Measurements from ENCODE around the gene NCAM1.

Gene NCAM1

DNA sequence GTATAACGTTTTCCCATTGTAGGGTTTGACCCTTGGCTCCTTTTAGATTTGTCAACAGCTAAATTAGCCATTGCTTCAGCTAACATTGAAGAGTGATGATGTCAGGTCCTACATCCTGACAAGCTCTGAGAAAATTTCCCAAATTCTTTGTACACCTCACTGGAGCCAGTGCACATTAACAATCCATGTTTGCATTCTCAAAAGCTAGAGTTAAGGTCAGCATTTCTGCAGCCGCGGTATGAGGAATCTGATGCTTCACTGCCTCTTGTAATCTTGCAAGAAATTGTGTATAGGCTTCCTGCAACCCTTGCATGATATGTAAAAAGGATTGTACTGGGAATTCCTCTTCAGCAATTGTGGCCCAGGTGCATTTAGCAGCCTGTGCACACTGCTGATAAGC lies 33.1 kb upstream of the NCAM1 start:
- no peak overlapping the region for H2BK15ac ChIP-seq (ENCODE audit: low read depth, poor library complexity, severe bottlenecking)
- peaks cover 0 to 23% of the 10 kb centered on the region in 2 experiments for H3K27me3 ChIP-seq (ENCODE audit: control insufficient read depth in 1 of 2, insufficient read depth in 1 of 2, low read length in 2 of 2)
- H3K4me2 ChIP-seq (ENCODE audit: low read length, poor library complexity, severe bottlenecking), result no peak overlapping the region
- H2AK5ac ChIP-seq (ENCODE audit: low read length, severe bottlenecking), result no peak overlapping the region
- no peak for DNase-seq
- no peak overlapping the region for H2BK12ac ChIP-seq (ENCODE audit: low read length in 2 of 2)
- H4K91ac ChIP-seq (ENCODE audit: low read length), result no peak overlapping the region
- no peaks in the 10 kb centered on the region for H3K79me1 ChIP-seq (replicated peaks; ENCODE audit: low read length, poor library complexity, severe bottlenecking)
- no peak overlapping the region for H3K23ac ChIP-seq (ENCODE audit: low read length in 2 of 2)
- no peaks in the 10 kb centered on the region for H3K36me3 ChIP-seq (ENCODE audit: control insufficient read depth in 1 of 2, insufficient read depth in 2 of 2, low read depth in 1 of 2, low read length in 2 of 2)
- 69% methylated on average over 3 of the region's 3 CpGs for WGBS
- no peak overlapping the region for H3K18ac ChIP-seq (ENCODE audit: low read depth in 1 of 2, low read length in 2 of 2)
- H3K9me3 ChIP-seq (ENCODE audit: control insufficient read depth, low read length), result no peaks in the 10 kb centered on the region
- H4K8ac ChIP-seq (ENCODE audit: low read length), result no peak overlapping the region
- no peak overlapping the region for H2AFZ ChIP-seq (ENCODE audit: low read depth, low read length)
- H3K27ac ChIP-seq (ENCODE audit: low read length, poor library complexity, severe bottlenecking), result no peak overlapping the region
- H2BK5ac ChIP-seq (ENCODE audit: low read depth, low read length, poor library complexity, severe bottlenecking), result no peak overlapping the region
- no peak overlapping the region for H2BK120ac ChIP-seq (ENCODE audit: low read depth, low read length)
- no peak overlapping the region for H3K4me3 ChIP-seq (ENCODE audit: insufficient read depth in 1 of 2, low read depth in 1 of 2, low read length in 2 of 2)
- no peak overlapping the region for H3K4ac ChIP-seq (ENCODE audit: low read depth in 1 of 2, low read length in 2 of 2)
- H3K14ac ChIP-seq (ENCODE audit: low read length in 2 of 2), result peak overlapping the region in 1 of 2 experiments; percentile 24
- H3K4me1 ChIP-seq (ENCODE audit: control insufficient read depth, insufficient read depth, low read depth, low read length), result no peaks in the 10 kb centered on the region
- no peak overlapping the region for H3K9ac ChIP-seq (ENCODE audit: low read length)

GRCh38 chr11:112929432-112929831 lies 31.8 kb upstream of the NCAM1 start:
- DNase-seq, result no peak
- Histone ChIP-seq H2BK12ac (ENCODE audit: low read length in 2 of 2) (no peak overlapping the region), H3K4me2 (ENCODE audit: low read length, poor library complexity, severe bottlenecking) (no peak overlapping the region), H3K36me3 (ENCODE audit: control insufficient read depth in 1 of 2, insufficient read depth in 2 of 2, low read depth in 1 of 2, low read length in 2 of 2) (no peaks in the 10 kb centered on the region), H2AFZ (ENCODE audit: low read depth, low read length) (no peak overlapping the region), H3K79me1 (replicated peaks; ENCODE audit: low read length, poor library complexity, severe bottlenecking) (no peaks in the 10 kb centered on the region), H2AK5ac (ENCODE audit: low read length, severe bottlenecking) (no peak overlapping the region), H3K9me3 (ENCODE audit: control insufficient read depth, low read length) (no peaks in the 10 kb centered on the region), H3K27me3 (ENCODE audit: control insufficient read depth in 1 of 2, insufficient read depth in 1 of 2, low read length in 2 of 2) (peaks cover 0 to 23% of the 10 kb centered on the region in 2 experiments), H3K27ac (ENCODE audit: low read length, poor library complexity, severe bottlenecking) (no peak overlapping the region), H3K14ac (ENCODE audit: low read length in 2 of 2) (no peak overlapping the region), H3K18ac (ENCODE audit: low read depth in 1 of 2, low read length in 2 of 2) (no peak overlapping the region), H3K9ac (ENCODE audit: low read length) (no peak overlapping the region), H3K4me1 (ENCODE audit: control insufficient read depth, insufficient read depth, low read depth, low read length) (no peaks in the 10 kb centered on the region), H2BK5ac (ENCODE audit: low read depth, low read length, poor library complexity, severe bottlenecking) (no peak overlapping the region), H2BK120ac (ENCODE audit: low read depth, low read length) (no peak overlapping the region), H3K4me3 (ENCODE audit: insufficient read depth in 1 of 2, low read depth in 1 of 2, low read length in 2 of 2) (no peak overlapping the region), H2BK15ac (ENCODE audit: low read depth, poor library complexity, severe bottlenecking) (no peak overlapping the region), H4K8ac (ENCODE audit: low read length) (no peak overlapping the region), H4K91ac (ENCODE audit: low read length) (no peak overlapping the region), H3K23ac (ENCODE audit: low read length in 2 of 2) (no peak overlapping the region), H3K4ac (ENCODE audit: low read depth in 1 of 2, low read length in 2 of 2) (no peak overlapping the region)
- WGBS, result 86% methylated on average over 4 of the region's 4 CpGs

DNA sequence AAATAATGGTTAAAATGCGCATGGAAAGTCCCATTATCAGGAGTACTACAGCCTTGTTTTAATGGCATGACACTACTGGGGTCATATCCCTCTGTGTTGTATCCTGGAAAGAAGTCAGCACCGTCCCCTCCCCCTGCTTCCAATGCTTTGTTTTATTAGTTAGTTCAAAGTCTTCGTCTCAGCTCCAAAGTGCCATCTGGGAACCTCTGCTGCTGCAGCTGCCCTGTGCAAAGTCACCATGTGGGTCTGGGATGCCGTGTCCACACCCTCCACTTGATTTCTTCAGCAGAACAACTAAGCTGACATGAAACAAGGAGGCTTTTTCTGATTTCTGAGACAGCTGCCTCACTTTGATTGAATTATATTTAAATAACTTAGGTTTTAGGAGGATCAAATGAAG lies 29.5 kb upstream of the NCAM1 start:
- H3K4me3 ChIP-seq (ENCODE audit: insufficient read depth in 1 of 2, low read depth in 1 of 2, low read length in 2 of 2), result no peak overlapping the region
- 60% methylated on average over 4 of the region's 4 CpGs for WGBS
- no peaks in the 10 kb centered on the region for H3K9me3 ChIP-seq (ENCODE audit: control insufficient read depth, low read length)
- H2BK12ac ChIP-seq (ENCODE audit: low read length in 2 of 2), result no peak overlapping the region
- H4K8ac ChIP-seq (ENCODE audit: low read length), result no peak overlapping the region
- H2AFZ ChIP-seq (ENCODE audit: low read depth, low read length), result no peak overlapping the region
- no peak overlapping the region for H3K4me2 ChIP-seq (ENCODE audit: low read length, poor library complexity, severe bottlenecking)
- no peak for DNase-seq
- H3K18ac ChIP-seq (ENCODE audit: low read depth in 1 of 2, low read length in 2 of 2), result no peak overlapping the region
- no peak overlapping the region for H3K27ac ChIP-seq (ENCODE audit: low read length, poor library complexity, severe bottlenecking)
- H2BK5ac ChIP-seq (ENCODE audit: low read depth, low read length, poor library complexity, severe bottlenecking), result no peak overlapping the region
- H3K23ac ChIP-seq (ENCODE audit: low read length in 2 of 2), result no peak overlapping the region
- no peak overlapping the region for H2BK120ac ChIP-seq (ENCODE audit: low read depth, low read length)
- H3K27me3 ChIP-seq (ENCODE audit: control insufficient read depth in 1 of 2, insufficient read depth in 1 of 2, low read length in 2 of 2), result peaks cover 0 to 35% of the 10 kb centered on the region in 2 experiments
- no peak overlapping the region for H3K4ac ChIP-seq (ENCODE audit: low read depth in 1 of 2, low read length in 2 of 2)
- H3K79me1 ChIP-seq (replicated peaks; ENCODE audit: low read length, poor library complexity, severe bottlenecking), result no peaks in the 10 kb centered on the region
- H3K9ac ChIP-seq (ENCODE audit: low read length), result no peak overlapping the region
- no peaks in the 10 kb centered on the region for H3K36me3 ChIP-seq (ENCODE audit: control insufficient read depth in 1 of 2, insufficient read depth in 2 of 2, low read depth in 1 of 2, low read length in 2 of 2)
- no peak overlapping the region for H4K91ac ChIP-seq (ENCODE audit: low read length)
- H2BK15ac ChIP-seq (ENCODE audit: low read depth, poor library complexity, severe bottlenecking), result no peak overlapping the region
- H3K4me1 ChIP-seq (ENCODE audit: control insufficient read depth, insufficient read depth, low read depth, low read length), result no peaks in the 10 kb centered on the region
- H2AK5ac ChIP-seq (ENCODE audit: low read length, severe bottlenecking), result no peak overlapping the region
- no peak overlapping the region for H3K14ac ChIP-seq (ENCODE audit: low read length in 2 of 2)

DNA sequence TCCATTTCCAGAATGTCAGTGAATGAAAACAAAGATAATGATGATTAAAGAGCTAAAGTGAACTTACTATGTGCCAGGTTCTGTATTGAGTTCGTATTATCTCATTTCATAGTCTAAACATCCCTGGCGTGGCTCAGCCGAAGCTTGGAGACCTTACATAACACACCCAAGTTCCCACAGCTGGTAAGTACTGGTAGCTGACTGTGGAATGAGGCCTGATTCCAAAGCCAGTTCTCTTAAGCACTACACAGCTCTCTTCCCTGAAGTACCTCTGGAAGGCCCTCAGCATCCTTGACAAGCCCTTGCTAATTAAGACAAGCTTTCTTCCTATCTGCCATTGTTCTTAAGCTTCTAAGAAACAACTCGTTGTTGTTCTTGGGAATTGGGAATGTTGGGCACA lies 28.6 kb upstream of the NCAM1 start:
- peaks cover 0 to 36% of the 10 kb centered on the region in 2 experiments for H3K27me3 ChIP-seq (ENCODE audit: control insufficient read depth in 1 of 2, insufficient read depth in 1 of 2, low read length in 2 of 2)
- H2BK12ac ChIP-seq (ENCODE audit: low read length in 2 of 2), result no peak overlapping the region
- H3K4me2 ChIP-seq (ENCODE audit: low read length, poor library complexity, severe bottlenecking), result no peak overlapping the region
- H2BK15ac ChIP-seq (ENCODE audit: low read depth, poor library complexity, severe bottlenecking), result no peak overlapping the region
- H4K8ac ChIP-seq (ENCODE audit: low read length), result no peak overlapping the region
- no peak overlapping the region for H3K23ac ChIP-seq (ENCODE audit: low read length in 2 of 2)
- no peaks in the 10 kb centered on the region for H3K79me1 ChIP-seq (replicated peaks; ENCODE audit: low read length, poor library complexity, severe bottlenecking)
- H2BK120ac ChIP-seq (ENCODE audit: low read depth, low read length), result no peak overlapping the region
- no peaks in the 10 kb centered on the region for H3K9me3 ChIP-seq (ENCODE audit: control insufficient read depth, low read length)
- 83% methylated on average over 2 of the region's 4 CpGs for WGBS
- H3K4me3 ChIP-seq (ENCODE audit: insufficient read depth in 1 of 2, low read depth in 1 of 2, low read length in 2 of 2), result no peak overlapping the region
- H3K36me3 ChIP-seq (ENCODE audit: control insufficient read depth in 1 of 2, insufficient read depth in 2 of 2, low read depth in 1 of 2, low read length in 2 of 2), result no peaks in the 10 kb centered on the region
- no peak overlapping the region for H2AFZ ChIP-seq (ENCODE audit: low read depth, low read length)
- no peak overlapping the region for H2BK5ac ChIP-seq (ENCODE audit: low read depth, low read length, poor library complexity, severe bottlenecking)
- H3K18ac ChIP-seq (ENCODE audit: low read depth in 1 of 2, low read length in 2 of 2), result no peak overlapping the region
- H2AK5ac ChIP-seq (ENCODE audit: low read length, severe bottlenecking), result no peak overlapping the region
- H3K4me1 ChIP-seq (ENCODE audit: control insufficient read depth, insufficient read depth, low read depth, low read length), result no peaks in the 10 kb centered on the region
- no peak overlapping the region for H3K4ac ChIP-seq (ENCODE audit: low read depth in 1 of 2, low read length in 2 of 2)
- no peak for DNase-seq
- H3K27ac ChIP-seq (ENCODE audit: low read length, poor library complexity, severe bottlenecking), result no peak overlapping the region
- no peak overlapping the region for H4K91ac ChIP-seq (ENCODE audit: low read length)
- H3K14ac ChIP-seq (ENCODE audit: low read length in 2 of 2), result no peak overlapping the region
- H3K9ac ChIP-seq (ENCODE audit: low read length), result no peak overlapping the region

Data from mesenchymal stem cell (in vitro differentiated cells and primary cell).